ENCODE data around the gene MINDY1. TPM values are rescaled to one million over a fixed set of nuclear protein-coding genes. Genes with fewer than 3 reads are reported as not detected.

The MINDY1 gene
- total and polyA plus RNA-seq, 9 of the 15 experiments (the other 6 are each of a cell fraction or from before 2014, with no cell fraction given): 0.49 to 11.0 (median 6.0) TPM

GRCh38 chr1:150979092-150980056, 27.3 kb downstream of the MINDY1 start (continued):
- TF ChIP-seq E2F6 (IDR thresholded peaks at IDR 0.05; ENCODE audit: borderline replicate concordance in 1 of 2, extremely low read depth in 1 of 2, insufficient read depth in 1 of 2, insufficient read length in 1 of 2, low read depth in 1 of 2, low read length in 1 of 2, poor library complexity in 1 of 2, severe bottlenecking in 1 of 2) (no peak), ZBTB17 (CRISPR knock-in tag; IDR thresholded peaks at IDR 0.05) (0 out of 2 replicates have a peak, but pooled peaks have one; percentile 14), ZNF318 (IDR thresholded peaks at IDR 0.05; ENCODE audit: borderline replicate concordance in 1 of 2, low read depth in 1 of 2) (no peak), TFAP4 (CRISPR knock-in tag; IDR thresholded peaks at IDR 0.05; ENCODE audit: borderline replicate concordance) (peak; percentile 48; the same call in 1 of the 2 replicates), BRF1 (IDR thresholded peaks at IDR 0.05; ENCODE audit: borderline replicate concordance, extremely low read depth, insufficient read length) (no peak), ZNF165 (CRISPR knock-in tag; IDR thresholded peaks at IDR 0.05; ENCODE audit: borderline replicate concordance) (no peak), USF1 (CRISPR knock-in tag; IDR thresholded peaks at IDR 0.05) (no peak), CTCFL (IDR thresholded peaks at IDR 0.05; ENCODE audit: borderline replicate concordance, insufficient read depth, low read depth, low read length, poor library complexity, severe bottlenecking) (peak; percentile 99), ADNP (tag; IDR thresholded peaks at IDR 0.05) (no peak), SLC30A9 (CRISPR knock-in tag; IDR thresholded peaks at IDR 0.05) (no peak), MAFF (IDR thresholded peaks at IDR 0.05; ENCODE audit: low read length) (no peak; the same call in 1 of the 2 replicates)

Data from K562 (cell line).